Embryonic facial prominence (tissue), 1 donor: ENCODE results near the gene SELENOS.

ENCODE experiments used
- DNase-seq: peaks from one replicate; pipeline ENCODE4 v3.0.0-alpha.2; 2016; ENCODE audit errors: extremely low spot score

SELENOS gene, protein sequence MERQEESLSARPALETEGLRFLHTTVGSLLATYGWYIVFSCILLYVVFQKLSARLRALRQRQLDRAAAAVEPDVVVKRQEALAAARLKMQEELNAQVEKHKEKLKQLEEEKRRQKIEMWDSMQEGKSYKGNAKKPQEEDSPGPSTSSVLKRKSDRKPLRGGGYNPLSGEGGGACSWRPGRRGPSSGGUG

DNA sequence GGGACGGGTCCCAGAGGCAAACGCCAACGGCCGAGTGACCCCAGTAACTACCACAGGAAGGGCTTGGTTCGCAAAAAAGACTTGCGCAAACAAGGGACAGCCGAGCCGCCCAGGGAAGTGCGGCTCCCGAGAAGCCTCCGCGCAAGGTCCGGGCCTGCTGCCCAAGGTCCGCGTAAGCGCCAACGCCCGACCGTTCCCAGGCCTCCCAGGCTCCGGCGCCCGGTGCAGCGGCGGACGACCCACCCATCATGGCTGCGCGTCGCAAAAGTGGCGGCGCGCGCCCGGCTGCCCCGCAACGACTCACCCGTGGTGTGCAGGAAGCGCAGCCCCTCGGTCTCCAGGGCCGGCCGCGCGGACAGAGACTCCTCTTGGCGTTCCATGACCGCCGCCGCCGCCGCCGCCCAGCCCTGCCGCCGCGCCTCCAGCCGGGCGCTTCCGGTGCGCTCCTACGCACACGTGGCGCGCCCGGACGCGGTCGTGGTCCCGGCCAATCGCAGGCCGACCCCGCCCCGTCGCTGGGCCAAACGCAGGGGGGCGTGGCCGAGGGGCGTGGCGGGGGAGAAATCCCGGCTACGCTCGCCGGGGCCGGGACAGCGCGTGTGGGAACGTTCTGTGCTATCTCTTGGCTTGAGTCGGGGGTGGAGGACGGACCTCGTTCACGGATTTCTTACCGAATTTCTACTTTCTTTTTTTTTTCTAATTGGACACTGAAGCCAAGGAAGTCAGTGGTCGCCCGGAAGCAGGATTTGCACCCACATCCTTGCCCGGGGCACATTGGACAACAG lies at the start of gene SELENOS:
TSS of gene SELENOS (minus strand) at position 448 of the 785 bp plus-strand sequence. CDS start at position 380, 68 bp downstream.
- no peak for DNase-seq

DNA sequence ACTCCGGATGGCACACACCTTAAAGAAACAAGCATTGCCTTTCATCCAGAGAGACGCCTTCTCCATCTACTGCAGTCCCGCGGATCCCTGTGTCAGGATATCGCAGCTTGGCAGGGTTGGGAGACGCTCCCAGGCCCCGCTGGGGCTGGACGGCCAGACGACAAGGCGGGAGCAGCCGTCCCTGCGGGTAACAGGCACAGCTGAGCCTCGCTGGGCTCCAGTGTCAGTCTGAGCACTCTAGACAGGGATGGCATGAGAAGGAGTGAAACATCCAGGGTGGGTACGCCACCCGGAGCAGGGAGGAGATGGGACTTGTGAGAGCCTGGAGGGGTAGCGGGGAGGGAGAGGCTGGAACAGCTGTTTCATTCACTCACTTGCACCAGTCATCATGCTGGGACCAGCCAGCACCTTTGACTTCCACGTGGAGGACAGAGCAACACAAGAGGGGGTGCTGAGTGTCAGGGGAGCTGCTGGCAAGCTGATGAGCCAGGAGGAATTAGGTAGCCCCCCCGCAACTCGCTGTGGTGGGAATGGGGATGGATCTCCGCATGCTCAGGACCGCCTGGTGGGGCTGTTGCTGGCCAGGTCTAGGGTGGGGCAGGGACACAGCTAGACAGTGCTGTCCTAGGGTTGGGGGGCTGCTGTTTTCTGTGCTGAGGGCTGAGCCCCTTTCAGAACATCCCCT lies 49.3 kb upstream of the SELENOS start:
- no peak for DNase-seq

GRCh38 chr15:101326026-101326315 lies 48.7 kb upstream of the SELENOS start:
- DNase-seq, result no peak

- DNase-seq, result no peak
Observed at GRCh38 chr15:101325263-101326025, 48.2 kb upstream of the SELENOS start.

DNA sequence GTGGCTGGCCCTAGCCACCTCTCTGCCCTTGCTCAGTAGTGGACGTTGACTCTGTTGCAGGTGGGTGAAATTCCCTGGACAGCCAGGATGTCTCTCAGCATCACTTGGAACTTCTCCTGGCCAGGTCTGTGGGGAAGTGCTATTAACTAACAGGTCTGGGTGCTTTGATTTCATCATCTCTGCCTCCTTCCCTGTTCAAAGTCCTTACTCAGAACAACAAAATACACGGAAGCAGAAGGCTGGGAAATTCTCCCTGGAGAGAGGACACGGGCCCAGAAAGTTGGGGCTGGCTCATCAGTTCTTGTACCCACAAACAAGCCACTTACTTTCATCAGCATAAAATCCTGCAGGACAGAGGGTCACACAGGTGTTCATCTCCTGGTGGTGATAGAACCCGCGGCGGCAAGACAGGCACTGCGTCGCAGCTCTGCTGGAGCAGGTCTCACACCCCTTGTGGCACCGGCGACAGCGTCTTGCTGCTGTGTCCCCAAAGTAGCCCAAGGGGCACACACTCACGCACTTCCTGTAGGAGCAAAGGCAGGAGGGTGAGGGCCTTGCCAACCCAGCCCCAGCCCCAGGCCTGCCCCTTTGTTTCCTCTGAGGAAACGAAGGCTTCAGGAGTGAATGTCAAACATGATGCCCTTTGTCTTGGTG lies 47.4 kb upstream of the SELENOS start:
- DNase-seq, result no peak

- DNase-seq, result no peak
Observed at GRCh38 chr15:101323793-101324523, 46.7 kb upstream of the SELENOS start.

- DNase-seq, result no peak
Observed at GRCh38 chr15:101322854-101323477, 45.7 kb upstream of the SELENOS start.

DNA sequence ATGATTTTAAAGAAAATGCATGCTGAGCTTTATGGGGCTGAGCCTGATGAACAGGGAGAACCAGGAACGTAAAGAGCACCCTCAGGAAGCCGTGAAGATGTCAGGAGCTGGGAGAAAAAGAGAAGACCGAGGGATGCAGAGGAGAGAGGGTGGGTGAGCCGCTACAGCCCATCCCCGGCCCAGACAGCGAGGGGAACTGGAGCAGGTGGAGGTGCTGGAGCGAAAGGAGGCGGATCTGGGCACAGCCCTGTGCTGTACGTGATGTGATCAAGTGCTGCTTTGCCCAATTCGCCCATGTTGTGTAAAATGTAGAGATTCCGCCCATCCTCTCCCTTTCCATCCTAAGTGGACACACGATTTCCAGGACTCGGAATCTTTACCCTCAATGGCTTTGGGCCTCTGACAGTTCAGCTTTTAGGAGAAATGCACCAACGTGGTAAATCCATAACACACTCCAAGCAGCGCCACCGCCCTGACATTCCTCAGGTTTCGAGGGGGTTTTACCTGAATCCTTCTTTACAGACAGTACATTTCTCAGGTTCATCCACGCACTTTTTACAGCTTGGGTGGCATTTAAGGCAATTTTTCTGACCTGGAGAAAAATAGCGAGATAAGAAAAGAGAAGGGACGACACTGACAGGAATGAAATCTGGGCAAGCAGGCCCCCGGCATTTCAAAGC lies 44.9 kb upstream of the SELENOS start:
- no peak for DNase-seq

DNA sequence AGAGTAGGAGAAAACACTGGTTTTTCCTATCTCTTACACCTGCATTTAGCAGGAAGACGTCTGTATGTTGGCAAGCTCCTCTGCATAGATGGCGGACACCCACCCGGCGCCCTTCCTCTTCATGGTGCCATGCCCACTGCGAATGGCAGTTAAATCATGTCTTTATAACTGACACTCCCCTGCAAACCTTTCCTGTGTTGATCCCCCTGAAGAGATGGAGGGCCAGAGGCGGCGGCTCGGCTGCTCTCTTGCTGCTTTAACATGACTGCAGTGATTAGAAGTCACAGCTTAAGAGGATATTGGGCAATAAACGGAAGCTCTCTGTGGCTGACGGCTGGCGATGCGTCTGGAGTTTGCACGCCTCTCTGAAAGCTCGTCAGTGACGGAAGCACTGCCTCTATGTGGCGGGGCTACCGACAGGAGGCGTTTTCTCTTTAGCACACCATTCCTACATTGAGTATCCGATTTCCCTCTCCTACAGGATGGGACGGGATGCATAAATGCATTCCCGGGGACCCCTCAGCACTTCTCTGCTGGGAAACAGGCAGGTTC lies 43.3 kb upstream of the SELENOS start:
- no peak for DNase-seq

- no peak for DNase-seq
Observed at GRCh38 chr15:101318839-101319238, 41.6 kb upstream of the SELENOS start.

GRCh38 chr15:101318147-101318819 lies 41.0 kb upstream of the SELENOS start:
- DNase-seq, result no peak

GRCh38 chr15:101317336-101317872 lies 40.1 kb upstream of the SELENOS start:
- DNase-seq, result no peak

- DNase-seq, result no peak
Observed at GRCh38 chr15:101316529-101316928, 39.2 kb upstream of the SELENOS start.

- no peak for DNase-seq
Observed at GRCh38 chr15:101315736-101316135, 38.5 kb upstream of the SELENOS start.

DNA sequence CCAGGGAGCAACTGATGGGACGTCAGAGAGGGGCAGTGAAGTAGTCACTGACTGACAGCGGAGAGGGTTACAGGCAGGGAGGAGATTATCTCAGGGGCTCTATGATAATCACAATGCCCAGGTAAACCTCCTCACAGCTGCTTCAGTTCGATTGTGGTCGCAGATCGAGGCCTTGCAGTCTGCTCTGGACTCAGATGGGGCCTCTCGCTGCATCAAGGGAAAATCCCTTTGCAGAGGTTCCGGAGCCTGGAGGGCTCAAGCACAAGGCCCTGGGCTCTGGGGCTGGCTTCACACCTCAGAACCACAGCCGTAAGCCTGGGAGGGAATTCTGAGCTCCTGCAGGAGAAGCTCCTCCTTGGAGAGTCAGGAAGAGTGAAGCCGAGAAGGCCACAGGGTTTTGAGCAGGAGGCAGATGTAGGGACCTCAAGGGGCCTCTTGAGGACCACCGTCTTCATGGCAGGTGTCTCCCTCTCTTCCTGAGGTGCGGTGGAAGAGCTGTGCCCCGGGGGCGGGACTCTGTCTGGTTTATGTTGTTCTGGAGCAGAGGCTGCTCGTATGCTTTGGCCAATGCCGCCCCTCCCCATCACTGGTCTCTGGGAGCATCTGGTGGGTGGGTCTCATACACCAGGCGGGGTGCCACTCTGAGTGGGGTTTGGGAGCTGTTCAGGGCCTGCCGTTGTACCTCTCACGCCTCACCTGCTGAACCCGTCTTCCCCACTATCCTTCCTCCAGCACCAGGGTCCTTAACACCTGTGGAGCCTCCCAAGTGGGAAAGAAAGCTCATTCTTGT lies 37.2 kb upstream of the SELENOS start:
- no peak for DNase-seq

DNA sequence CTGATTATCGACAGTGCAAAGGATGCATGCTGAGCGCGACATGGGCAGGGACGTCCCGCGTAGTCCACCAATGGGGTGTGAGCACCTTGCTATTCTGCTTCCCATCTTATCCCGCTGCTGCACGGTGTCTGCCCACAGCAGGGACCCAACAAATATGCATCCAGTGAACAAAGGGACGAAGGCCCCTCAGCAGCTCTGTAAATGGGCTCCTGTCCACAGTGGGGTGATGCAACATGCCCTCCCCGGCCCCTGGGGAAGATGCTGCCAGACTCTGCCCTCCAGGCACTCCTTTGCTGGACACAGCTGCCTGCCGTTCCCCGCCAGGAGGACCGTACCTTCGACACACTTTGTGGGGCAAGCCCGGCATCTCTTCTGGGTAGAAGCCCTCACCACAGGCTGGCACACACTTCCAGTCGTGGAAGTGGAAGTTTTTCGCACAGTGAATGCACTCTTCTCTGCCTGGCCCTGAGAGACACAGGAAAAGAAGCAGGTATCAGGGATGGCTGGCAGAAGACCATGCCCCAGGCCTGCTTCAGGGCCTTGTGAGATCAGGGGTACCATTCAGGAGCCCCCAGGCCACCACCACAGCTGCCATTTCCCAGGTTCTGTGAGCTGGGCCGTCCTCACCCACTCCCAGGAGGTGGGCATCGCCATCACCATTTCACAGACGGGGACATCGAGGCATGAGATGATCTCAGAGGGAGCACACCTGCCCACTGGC lies 35.9 kb upstream of the SELENOS start:
- DNase-seq, result no peak

GRCh38 chr15:101310508-101310907 lies 33.2 kb upstream of the SELENOS start:
- DNase-seq, result no peak

GRCh38 chr15:101310161-101310480 lies 32.8 kb upstream of the SELENOS start:
- DNase-seq, result no peak
